Stomach (tissue), 9 donors: ENCODE measurements around the gene CX3CL1. TPM values are rescaled to one million over a fixed set of nuclear protein-coding genes. Genes with fewer than 3 reads are reported as not detected.

Source experiments
- DNase-seq, 2 donors: peaks; one replicate each; pipeline versions ENCODE4 v3.0.0 to v3.0.0-alpha.2; 2013 to 2019
- H3K27ac ChIP-seq, 5 donors: fragments of 200-600 bp in 4 of 5; sonication (generic) in 4 of 5; one replicate each; pipeline ENCODE4 v1.5.1; 2013 to 2019; ENCODE audit warnings: mild to moderate bottlenecking in 1 of 5, moderate library complexity in 1 of 5
- H3K27me3 ChIP-seq, 3 donors: fragments of 200-600 bp; sonication (generic); one replicate each; pipeline ENCODE4 v1.5.1; 2017 to 2019; ENCODE audit warnings: mixed run types in 1 of 3
- H3K36me3 ChIP-seq, 4 donors: fragments of 200-600 bp; sonication (generic); 1 replicate in 3 of 4; 2 replicates in 1 of 4; pipeline ENCODE4 v1.5.1; 2016 to 2019
- H3K4me1 ChIP-seq, 4 donors: fragments of 200-600 bp; sonication (generic); one replicate each; pipeline ENCODE4 v1.5.1; 2016 to 2019
- H3K4me3 ChIP-seq, 4 donors: fragments of 200-600 bp; sonication (generic) in 3 of 4; one replicate each; pipeline ENCODE4 v1.5.1; 2016 to 2019; ENCODE audit warnings: mild to moderate bottlenecking in 1 of 4
- H3K9me3 ChIP-seq, 4 donors: fragments of 200-600 bp; sonication (generic); one replicate each; pipeline ENCODE4 v1.5.1; 2016 to 2019
- CTCF ChIP-seq, 7 experiments: fragments of 450-650 bp in 4 of 7; fragments of 200-600 bp in 3 of 7; sonication (generic) in 3 of 7; IDR thresholded peaks; one replicate each; pipeline ENCODE4 v1.5.1; 2016 to 2019; ENCODE audit warnings: antibody characterized with exemption in 7 of 7, control low read depth in 2 of 7, mild to moderate bottlenecking in 1 of 7
- EP300 ChIP-seq: sonication (generic); formaldehyde crosslinking; IDR thresholded peaks from one replicate; pipeline ENCODE4 v1.6.1; 2017; ENCODE audit warnings: antibody characterized with exemption
- POLR2A ChIP-seq, 4 donors: fragments of 450-650 bp; IDR thresholded peaks; one replicate each; pipeline ENCODE4 v1.6.1; 2016; ENCODE audit warnings: antibody characterized with exemption in 4 of 4, control low read depth in 2 of 4, mild to moderate bottlenecking in 1 of 4, moderate library complexity in 1 of 4
- POLR2AphosphoS5 ChIP-seq, 3 donors: sonication (generic); formaldehyde crosslinking; IDR thresholded peaks; one replicate each; pipeline ENCODE4 v1.6.1; 2016; ENCODE audit warnings: antibody characterized with exemption in 3 of 3
- WGBS, 5 donors: extraction: QIAGEN DNeasy Blood & Tissue Kit in 3 of 5; methylation state at CpG; one replicate each; pipeline versions ENCODE4 v1.1.5 to v1.1.7; 2013 to 2018; 5-methylcytosine and 5-hydroxymethylcytosine counted together
- intact Hi-C: fragments of 100-400 bp; cut with DNase I; formaldehyde crosslinking; loops from one replicate; pipeline ENCODE4 v1.15.1; 2023; ENCODE audit warnings: low total_unique reads
- polyA plus RNA-seq, 3 donors: library from polyadenylated mRNA; stranded (reverse); fragments of 200-250 nt; gene quantifications; one replicate each; pipeline ENCODE4 v1.2.3, GENCODE V29; 2013
- total RNA-seq, 5 donors: library from RNA; depleted of rRNA; stranded (reverse); fragments of >200 nt; gene quantifications; one replicate each; pipeline versions ENCODE4 v1.1.0 to v1.2.3, GENCODE V29; 2014 to 2016
- donor health status: healthy with polysubstance abuse.
- donor health status: Bipolar disorder and iron deficiency.
- donor health status: healthy.

The CX3CL1 gene
- total and polyA plus RNA-seq, 8 donors, result 1.3 to 43.8 (median 6.7) TPM; not detected in 2

- intact Hi-C loops, result no loop called here
- Histone ChIP-seq H3K27me3 (no peaks in the 10 kb centered on the region), H3K4me3 (no peak within 1 kb of the TSS), H3K9me3 (no peaks in the 10 kb centered on the region), H3K27ac (no peak within 1 kb of the TSS), H3K36me3 (no peaks in the 10 kb centered on the region), H3K4me1 (no peaks in the 10 kb centered on the region)
- no peak for DNase-seq
- WGBS, 5 donors, result 72 to 78% (median 76%) methylated on average over 17 of the region's 17 CpGs
- TF ChIP-seq POLR2AphosphoS5 (IDR thresholded peaks at IDR 0.05), result no peak
- no peak for TF ChIP-seq CTCF (IDR thresholded peaks at IDR 0.05)
- no peak for TF ChIP-seq POLR2A (IDR thresholded peaks at IDR 0.05)
- no peak for TF ChIP-seq EP300
Observed at GRCh38 chr16:57403965-57404817, 31.9 kb downstream of the CX3CL1 start, which contains the start of gene CCL17. Gene CCL17 (plus strand): TSS chr16:57404767. CDS start chr16:57413933, 9,166 bp downstream.

GRCh38 chr16:57405097-57405496 lies 32.8 kb downstream of the CX3CL1 start:
- no peaks in the 10 kb centered on the region for H3K36me3 ChIP-seq
- WGBS, 5 donors, result 66 to 86% (median 80%) methylated on average over 3 of the region's 3 CpGs
- H3K9me3 ChIP-seq, result no peaks in the 10 kb centered on the region
- no peak overlapping the region for H3K4me3 ChIP-seq
- no peaks in the 10 kb centered on the region for H3K27me3 ChIP-seq
- no peak for DNase-seq
- H3K4me1 ChIP-seq, result peaks cover 0 to 4% (median 0%) of the 10 kb centered on the region in 4 donors
- TF ChIP-seq EP300 (no peak), POLR2A (IDR thresholded peaks at IDR 0.05) (no peak), POLR2AphosphoS5 (IDR thresholded peaks at IDR 0.05) (no peak), CTCF (IDR thresholded peaks at IDR 0.05) (no peak)
- no peak overlapping the region for H3K27ac ChIP-seq
- intact Hi-C loops, result no loop called here

DNA sequence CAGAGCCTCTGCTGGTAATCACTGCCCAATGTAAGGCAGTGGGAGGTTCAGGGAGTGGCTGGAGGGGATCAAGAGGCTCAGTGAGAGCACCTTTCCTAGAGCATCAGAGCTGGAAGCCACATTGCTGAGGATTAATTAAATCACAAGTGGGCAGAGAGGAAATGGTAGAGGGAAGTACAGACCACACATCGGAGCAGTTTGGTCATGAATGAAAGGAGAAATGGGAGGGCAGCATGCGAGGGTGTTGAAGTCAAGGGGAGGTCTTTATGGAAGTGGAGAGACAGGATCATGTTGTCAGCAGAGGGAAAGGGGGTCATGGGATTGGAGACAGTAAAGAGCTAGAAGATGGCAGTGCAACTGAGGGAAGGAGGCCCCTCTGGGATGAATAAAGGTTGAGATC lies 34.6 kb downstream of the CX3CL1 start:
- 60 to 69% (median 69%) methylated on average over 2 of the region's 2 CpGs for WGBS, 5 donors
- intact Hi-C loops, result no loop called here
- no peak for DNase-seq
- H3K4me1 ChIP-seq, result peaks cover 0 to 9% (median 0%) of the 10 kb centered on the region in 4 donors
- no peaks in the 10 kb centered on the region for H3K27me3 ChIP-seq
- no peaks in the 10 kb centered on the region for H3K9me3 ChIP-seq
- no peak overlapping the region for H3K4me3 ChIP-seq
- no peaks in the 10 kb centered on the region for H3K36me3 ChIP-seq
- no peak for TF ChIP-seq POLR2A (IDR thresholded peaks at IDR 0.05)
- TF ChIP-seq POLR2AphosphoS5 (IDR thresholded peaks at IDR 0.05), result no peak
- TF ChIP-seq EP300, result no peak
- no peak for TF ChIP-seq CTCF (IDR thresholded peaks at IDR 0.05)
- H3K27ac ChIP-seq, result no peak overlapping the region

GRCh38 chr16:57407521-57408353 lies 35.4 kb downstream of the CX3CL1 start:
- TF ChIP-seq EP300 (no peak), POLR2A (IDR thresholded peaks at IDR 0.05) (no peak), CTCF (IDR thresholded peaks at IDR 0.05) (no peak), POLR2AphosphoS5 (IDR thresholded peaks at IDR 0.05) (no peak)

More at GRCh38 chr16:57407521-57408353, 35.4 kb downstream of the CX3CL1 start:
- no peaks in the 10 kb centered on the region for H3K9me3 ChIP-seq
- no peak overlapping the region for H3K4me3 ChIP-seq
- intact Hi-C loops, result no loop called here
- WGBS, 5 donors, result 84 to 93% (median 89%) methylated on average over 5 of the region's 5 CpGs
- peaks cover 0 to 9% (median 0%) of the 10 kb centered on the region in 4 donors for H3K4me1 ChIP-seq
- no peaks in the 10 kb centered on the region for H3K27me3 ChIP-seq
- H3K27ac ChIP-seq, result no peak overlapping the region
- no peaks in the 10 kb centered on the region for H3K36me3 ChIP-seq
- no peak for DNase-seq
